HFFc6 (cell line): ENCODE measurements around the gene SYT8. TPM values are rescaled to one million over a fixed set of nuclear protein-coding genes. Genes with fewer than 3 reads are reported as not detected.
"Not testable (repeated sequence)": the region's sequence is repeated elsewhere in the genome, so short reads cannot be mapped to it uniquely, and the experiment has no call there.

Source experiments
- DNase-seq: peaks from one replicate; pipeline ENCODE4 v3.0.0-alpha.2; 2018
- H3K27ac Mint-ChIP-seq: 2 replicates; pipeline ENCODE4 v1.8.0; 2020; ENCODE audit warnings: mild to moderate bottlenecking, mixed read lengths
- H3K27me3 Mint-ChIP-seq: 2 replicates; pipeline ENCODE4 v1.8.0; 2021; ENCODE audit warnings: mild to moderate bottlenecking, moderate library complexity, mixed read lengths; ENCODE audit not compliant: insufficient read depth
- H3K36me3 Mint-ChIP-seq: 2 replicates; pipeline ENCODE4 v1.8.0; 2021; ENCODE audit warnings: low read depth, mixed read lengths
- H3K4me1 Mint-ChIP-seq: 2 replicates; pipeline ENCODE4 v1.8.0; 2020; ENCODE audit warnings: low read depth, mixed read lengths
- H3K4me3 Mint-ChIP-seq: 2 replicates; pipeline ENCODE4 v1.8.0; 2020; ENCODE audit warnings: mild to moderate bottlenecking, moderate library complexity, mixed read lengths
- H3K9me3 Mint-ChIP-seq: 2 replicates; pipeline ENCODE4 v1.8.0; 2020; ENCODE audit warnings: mild to moderate bottlenecking, mixed read lengths
- microRNA-seq: library from miRNA; unstranded; fragments of <30 nt; microRNA quantifications from one replicate; pipeline ENCODE4, GENCODE V29; 2019
- total RNA-seq, 6 experiments: library from RNA; stranded (reverse); fragmentation: NEBNext Ultra II Directional; extraction: Animal tissue kit (Norgen Biotek cat#: 25700); gene quantifications; 2 replicates in 1 of 6; 3 replicates in 5 of 6; pipeline ENCODE4 v1.2.3, GENCODE V29; 2021
- TF ChIP-seq, protein P1 (sequence below): fragments of 200-600 bp; sonication (generic); IDR thresholded peaks from 2 replicates; pipeline ENCODE4 v1.5.0; 2021; ENCODE audit warnings: antibody characterized with exemption, mild to moderate bottlenecking

The SYT8 gene
- total RNA-seq, 6 experiments from 2014 or later, result not detected

DNA sequence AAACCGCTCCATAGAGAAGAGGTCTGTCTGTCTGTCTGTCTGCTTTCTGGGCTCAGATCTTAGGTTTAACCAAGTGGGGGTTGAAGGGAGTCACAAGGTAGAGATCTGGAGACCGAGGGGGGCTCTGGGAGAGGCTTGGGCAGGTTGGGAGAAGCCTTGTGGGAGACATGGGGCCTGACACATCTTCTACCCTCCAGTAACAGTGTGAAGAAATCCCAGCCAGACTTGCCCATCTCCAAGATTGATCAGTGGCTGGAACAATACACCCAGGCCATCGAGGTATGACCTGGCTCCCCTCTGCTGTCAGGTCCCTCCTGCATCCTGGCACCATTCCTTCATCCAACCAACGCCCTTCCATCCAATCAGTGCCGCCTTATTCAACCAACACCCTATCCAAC is 49.5 kb downstream of the SYT8 start:
- Mint-ChIP-seq H3K4me3 (no peak overlapping the region), H3K36me3 (no peaks in the 10 kb centered on the region), H3K4me1 (no peaks in the 10 kb centered on the region), H3K27ac (no peak overlapping the region), H3K9me3 (no peaks in the 10 kb centered on the region), H3K27me3 (peaks cover 3% of the 10 kb centered on the region)
- TF ChIP-seq, protein P1, sequence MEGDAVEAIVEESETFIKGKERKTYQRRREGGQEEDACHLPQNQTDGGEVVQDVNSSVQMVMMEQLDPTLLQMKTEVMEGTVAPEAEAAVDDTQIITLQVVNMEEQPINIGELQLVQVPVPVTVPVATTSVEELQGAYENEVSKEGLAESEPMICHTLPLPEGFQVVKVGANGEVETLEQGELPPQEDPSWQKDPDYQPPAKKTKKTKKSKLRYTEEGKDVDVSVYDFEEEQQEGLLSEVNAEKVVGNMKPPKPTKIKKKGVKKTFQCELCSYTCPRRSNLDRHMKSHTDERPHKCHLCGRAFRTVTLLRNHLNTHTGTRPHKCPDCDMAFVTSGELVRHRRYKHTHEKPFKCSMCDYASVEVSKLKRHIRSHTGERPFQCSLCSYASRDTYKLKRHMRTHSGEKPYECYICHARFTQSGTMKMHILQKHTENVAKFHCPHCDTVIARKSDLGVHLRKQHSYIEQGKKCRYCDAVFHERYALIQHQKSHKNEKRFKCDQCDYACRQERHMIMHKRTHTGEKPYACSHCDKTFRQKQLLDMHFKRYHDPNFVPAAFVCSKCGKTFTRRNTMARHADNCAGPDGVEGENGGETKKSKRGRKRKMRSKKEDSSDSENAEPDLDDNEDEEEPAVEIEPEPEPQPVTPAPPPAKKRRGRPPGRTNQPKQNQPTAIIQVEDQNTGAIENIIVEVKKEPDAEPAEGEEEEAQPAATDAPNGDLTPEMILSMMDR, result no peak
- no peak for DNase-seq

DNA sequence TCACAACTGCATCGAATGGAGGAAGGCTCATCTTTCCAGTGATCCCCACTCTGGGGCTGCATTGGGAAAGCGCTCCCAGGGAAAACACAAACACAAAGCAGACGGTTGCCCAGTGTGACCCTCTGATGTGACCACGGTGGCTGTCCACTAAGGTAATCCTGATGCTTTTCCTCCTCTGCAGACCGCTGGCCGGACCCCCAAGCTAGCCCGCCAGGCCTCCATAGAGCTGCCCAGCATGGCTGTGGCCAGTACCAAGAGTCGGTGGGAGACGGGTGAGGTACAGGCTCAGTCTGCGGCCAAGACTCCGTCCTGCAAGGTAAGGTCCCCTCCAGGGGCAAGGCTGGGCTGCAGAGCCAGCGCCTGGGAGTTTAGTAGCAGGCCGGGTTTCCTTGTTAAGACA is 51.8 kb downstream of the SYT8 start:
- H3K27ac Mint-ChIP-seq, DNase-seq, H3K36me3 Mint-ChIP-seq, H3K9me3 Mint-ChIP-seq, H3K4me3 Mint-ChIP-seq, H3K4me1 Mint-ChIP-seq, H3K27me3 Mint-ChIP-seq: not testable (repeated sequence)

Small RNAs within 50 kb of the gene (microRNA-seq; reads per million reads assigned to microRNA genes)
- gene MIR4298, result not detected
- gene MIR7847, result not detected

Other genes with a start within 250 kb of the SYT8 start
- not detected for gene KRTAP5-1, start 249.7 kb upstream of the SYT8 start, total RNA-seq
- not detected for gene KRTAP5-2, start 236.7 kb upstream of the SYT8 start, total RNA-seq
- not detected for gene KRTAP5-3, start 226.5 kb upstream of the SYT8 start, total RNA-seq
- gene KRTAP5-4, start 212.9 kb upstream of the SYT8 start, total RNA-seq, result not detected
- gene KRTAP5-5, start 205.2 kb upstream of the SYT8 start, total RNA-seq, result not detected
- gene KRTAP5-6, start 137.8 kb upstream of the SYT8 start, total RNA-seq, result not detected
- under 1 TPM; 0.21 to 0.71 (median 0.45) TPM for gene IFITM10, start 84.4 kb upstream of the SYT8 start, total RNA-seq
- gene CTSD, start 71.1 kb upstream of the SYT8 start, total RNA-seq, result 100 to 1,000 TPM; 212 to 240 (median 229) TPM
- gene TNNI2, start 4.0 kb downstream of the SYT8 start, total RNA-seq, result not detected
- gene LSP1, start 18.1 kb downstream of the SYT8 start, total RNA-seq, result 1 to 10 TPM in 1 of 6 experiments, under 1 TPM in 3, not detected in 2; 0.18 to 2.6 (median 0.27) TPM
- not detected for gene PRR33, start 56.9 kb downstream of the SYT8 start, total RNA-seq
- not detected for gene TNNT3, start 84.7 kb downstream of the SYT8 start, total RNA-seq
- gene MRPL23, start 112.3 kb downstream of the SYT8 start, total RNA-seq, result 100 to 1,000 TPM in 4 of 6 experiments, 10 to 100 TPM in 2; 83.8 to 116 (median 110) TPM
- under 1 TPM in 2 of 6 experiments, not detected in 4; 0.25 to 0.33 TPM for gene H19, start 162.9 kb downstream of the SYT8 start, total RNA-seq